ENCODE results near the gene MYO10.

GRCh38 chr5:16819522-16820167 lies 116.4 kb downstream of the MYO10 start:
- TF ChIP-seq EZH2 (IDR thresholded peaks at IDR 0.05; ENCODE audit: borderline replicate concordance): no peak
- no peak for TF ChIP-seq CTCF (IDR thresholded peaks at IDR 0.05; ENCODE audit: poor library complexity)
- TF ChIP-seq EZH2phosphoT487 (IDR thresholded peaks at IDR 0.05; ENCODE audit: low read depth, severe bottlenecking, unreplicated experiment): no peak
